ENCODE measurements around the gene STT3B. TPM values are rescaled to one million over a fixed set of nuclear protein-coding genes. Genes with fewer than 3 reads are reported as not detected.

STT3B gene
- total and polyA plus RNA-seq, 10 donors: 28.4 to 128 (median 86.6) TPM

DNA sequence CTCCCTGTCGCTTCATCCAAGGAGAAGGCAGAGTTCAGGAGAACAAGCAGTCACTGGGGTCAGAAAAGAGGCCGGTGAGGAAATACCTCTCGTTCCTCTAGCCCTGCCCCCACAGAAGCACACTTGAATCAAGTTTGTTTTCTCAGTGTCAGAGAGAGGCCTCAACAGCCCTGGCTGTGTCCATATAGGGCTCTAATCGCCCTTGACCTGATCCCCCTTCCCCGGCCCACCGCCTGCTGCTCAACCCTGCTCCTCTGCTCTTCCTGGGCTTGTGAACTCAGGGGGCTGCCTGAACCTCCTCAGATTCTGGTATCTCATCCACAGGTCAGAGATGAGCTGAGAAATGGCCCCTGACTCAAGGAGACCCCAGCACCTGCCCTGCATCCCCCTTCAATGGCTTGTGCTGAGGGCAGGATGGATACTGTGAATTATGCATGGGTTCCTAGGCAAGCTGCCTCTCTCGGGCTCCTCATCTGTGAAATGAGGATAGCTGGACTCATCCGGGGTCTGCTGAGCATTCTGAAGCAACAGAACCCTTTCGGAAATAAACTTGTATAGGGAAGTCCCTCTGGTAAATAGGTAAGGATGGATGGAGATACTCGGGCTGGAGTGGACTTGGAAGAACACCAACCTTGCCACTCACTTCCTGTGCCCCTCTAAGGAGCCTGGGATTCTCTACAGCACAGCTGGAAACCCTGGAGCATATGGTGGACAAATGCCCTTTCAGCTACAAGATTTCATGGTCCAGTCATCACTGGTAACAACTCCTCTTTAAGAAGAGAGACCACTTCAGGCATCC lies 147.5 kb downstream of the STT3B start:
- no peaks in the 10 kb centered on the region for H3K4me1 ChIP-seq
- intact Hi-C loops (cut with DNase I; ENCODE audit: low total_unique reads): no loop called here
- H3K4me3 ChIP-seq: no peak overlapping the region
- no peaks in the 10 kb centered on the region for H3K9me3 ChIP-seq
- no peaks in the 10 kb centered on the region for H3K27me3 ChIP-seq (replicated peaks in 1 of 7)
- no peak for TF ChIP-seq POLR2A (IDR thresholded peaks at IDR 0.05)
- TF ChIP-seq CTCF (IDR thresholded peaks at IDR 0.05 in 8 of 11, conservative IDR thresholded peaks at IDR 0.05 in 3 of 11): no peak
- TF ChIP-seq POLR2AphosphoS5 (IDR thresholded peaks at IDR 0.05): no peak
- WGBS, 5 donors: 89 to 94% (median 90%) methylated on average over 10 of the region's 10 CpGs
- DNase-seq: no peak
- peaks cover 3 to 52% (median 16%) of the 10 kb centered on the region in 6 donors for H3K36me3 ChIP-seq
- H3K27ac ChIP-seq: no peak overlapping the region

Data from spleen (tissue), 11 donors.